ENCODE data around the gene HSPB9.

- no peak for TF ChIP-seq CTCF (IDR thresholded peaks at IDR 0.05)
- no peak for TF ChIP-seq POLR2A (IDR thresholded peaks at IDR 0.05)
Observed at GRCh38 chr17:42111871-42112551, 10.6 kb upstream of the HSPB9 start.
